Ascending aorta (tissue), 2 donors: Measurements from ENCODE around the gene CTSD. TPM values are rescaled to one million over a fixed set of nuclear protein-coding genes. Genes with fewer than 3 reads are reported as not detected.
"Not testable (repeated sequence)": the region's sequence is repeated elsewhere in the genome, so short reads cannot be mapped to it uniquely, and the experiment has no call there.

Experiments
- DNase-seq, 2 donors: peaks; one replicate each; pipeline ENCODE4 v3.0.0-alpha.2; 2019; ENCODE audit warnings: low spot score in 2 of 2
- H3K27ac ChIP-seq, 2 donors: fragments of 200-600 bp; sonication (generic); one replicate each; pipeline ENCODE4 v1.5.1; 2016 to 2017; ENCODE audit warnings: mild to moderate bottlenecking in 1 of 2
- H3K27me3 ChIP-seq: fragments of 200-600 bp; sonication (generic); one replicate; pipeline ENCODE4 v1.5.1; 2017
- H3K36me3 ChIP-seq, 2 donors: fragments of 200-600 bp; sonication (generic); one replicate each; pipeline ENCODE4 v1.5.1; 2016
- H3K4me1 ChIP-seq, 2 donors: fragments of 200-600 bp; sonication (generic); one replicate each; pipeline ENCODE4 v1.5.1; 2016 to 2017; ENCODE audit warnings: mild to moderate bottlenecking in 1 of 2
- H3K4me3 ChIP-seq, 2 donors: fragments of 200-600 bp; sonication (generic); one replicate each; pipeline ENCODE4 v1.5.1; 2016 to 2017; ENCODE audit warnings: mild to moderate bottlenecking in 1 of 2
- H3K9me3 ChIP-seq, 2 donors: fragments of 200-600 bp; sonication (generic); one replicate each; pipeline ENCODE4 v1.5.1; 2016
- intact Hi-C: fragments of 100-400 bp; cut with DNase I; formaldehyde crosslinking; loops from one replicate; pipeline ENCODE4 v1.15.1; 2023
- total RNA-seq: library from RNA; depleted of rRNA; stranded (reverse); fragments of >200 nt; gene quantifications from one replicate; pipeline ENCODE4 v1.1.0, GENCODE V29; 2016
- TF ChIP-seq, protein P1 (sequence below), 3 experiments: fragments of 200-600 bp in 2 of 3; fragments of 450-650 bp in 1 of 3; sonication (generic) in 2 of 3; IDR thresholded peaks; one replicate each; pipeline ENCODE4 v1.5.1; 2016 to 2019; ENCODE audit warnings: antibody characterized with exemption in 3 of 3, mild to moderate bottlenecking in 1 of 3, moderate library complexity in 1 of 3

The CTSD gene
- 777 TPM for total RNA-seq

DNA sequence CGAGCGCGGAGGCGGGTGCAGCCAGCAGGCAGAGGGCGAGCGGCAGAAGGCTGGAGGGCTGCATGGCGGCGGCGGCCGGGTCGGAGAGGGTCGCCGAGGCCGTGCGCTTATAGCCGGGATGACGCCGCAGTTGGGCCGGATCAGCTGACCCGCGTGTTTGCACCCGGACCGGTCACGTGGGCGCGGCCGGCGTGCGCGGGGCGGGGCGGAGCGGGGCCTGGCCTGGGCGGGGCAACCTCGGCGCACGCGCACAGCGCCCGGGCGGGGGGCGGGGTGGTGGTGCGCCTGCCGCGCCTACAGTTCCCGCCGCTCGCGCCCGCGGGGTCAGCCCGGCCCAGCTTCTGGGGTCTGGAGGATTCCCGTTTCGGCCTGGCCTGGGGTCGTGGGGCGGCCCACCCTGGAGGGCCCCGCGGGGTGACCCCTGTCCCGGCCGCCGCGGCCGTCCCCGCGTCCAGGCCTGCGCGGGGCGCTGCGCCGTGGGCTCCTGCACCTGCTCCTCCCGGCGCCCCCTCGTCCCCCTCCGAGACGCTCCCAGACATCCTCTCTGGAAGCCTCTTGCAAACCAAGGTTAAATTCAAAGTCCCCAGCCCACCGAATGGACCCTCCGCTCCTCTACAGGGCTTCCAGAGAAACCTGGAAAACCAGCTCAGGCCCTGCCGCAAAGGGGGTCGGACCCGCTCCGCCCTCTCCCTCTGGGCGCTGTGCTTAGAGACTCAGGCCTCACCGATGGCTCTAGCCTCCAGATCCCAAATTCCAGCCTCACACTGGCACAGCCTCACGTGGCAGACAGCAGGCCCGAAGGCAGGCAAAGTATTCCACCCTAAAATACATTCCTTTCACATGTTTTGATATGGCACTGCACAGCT lies at the start of gene CTSD:
Gene CTSD, minus strand, starts transcription at position 132 of the 866 bp plus-strand sequence. Its CDS starts 68 bp downstream, at position 64.
- H3K27me3 ChIP-seq = no peaks in the 10 kb centered on the region
- H3K4me1 ChIP-seq = peaks cover 24 to 43% of the 10 kb centered on the region in 2 donors
- H3K4me3 ChIP-seq = peak within 1 kb of the TSS; percentile 74 to 96
- H3K27ac ChIP-seq = peak within 1 kb of the TSS; percentile 83 to 94
- peak; percentile 16 to 93 for DNase-seq
- intact Hi-C loops = loop anchor here (1.0 to 10.0 kb wide), 8 partner anchors 15 to 1121 kb away; partner anchors contain the start of genes CD81, CDKN1C, DUSP8 and KRTAP5-6
- H3K36me3 ChIP-seq = peaks cover 11 to 13% of the 10 kb centered on the region in 2 donors
- no peaks in the 10 kb centered on the region for H3K9me3 ChIP-seq
- TF ChIP-seq, protein P1, sequence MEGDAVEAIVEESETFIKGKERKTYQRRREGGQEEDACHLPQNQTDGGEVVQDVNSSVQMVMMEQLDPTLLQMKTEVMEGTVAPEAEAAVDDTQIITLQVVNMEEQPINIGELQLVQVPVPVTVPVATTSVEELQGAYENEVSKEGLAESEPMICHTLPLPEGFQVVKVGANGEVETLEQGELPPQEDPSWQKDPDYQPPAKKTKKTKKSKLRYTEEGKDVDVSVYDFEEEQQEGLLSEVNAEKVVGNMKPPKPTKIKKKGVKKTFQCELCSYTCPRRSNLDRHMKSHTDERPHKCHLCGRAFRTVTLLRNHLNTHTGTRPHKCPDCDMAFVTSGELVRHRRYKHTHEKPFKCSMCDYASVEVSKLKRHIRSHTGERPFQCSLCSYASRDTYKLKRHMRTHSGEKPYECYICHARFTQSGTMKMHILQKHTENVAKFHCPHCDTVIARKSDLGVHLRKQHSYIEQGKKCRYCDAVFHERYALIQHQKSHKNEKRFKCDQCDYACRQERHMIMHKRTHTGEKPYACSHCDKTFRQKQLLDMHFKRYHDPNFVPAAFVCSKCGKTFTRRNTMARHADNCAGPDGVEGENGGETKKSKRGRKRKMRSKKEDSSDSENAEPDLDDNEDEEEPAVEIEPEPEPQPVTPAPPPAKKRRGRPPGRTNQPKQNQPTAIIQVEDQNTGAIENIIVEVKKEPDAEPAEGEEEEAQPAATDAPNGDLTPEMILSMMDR (IDR thresholded peaks at IDR 0.05) = no peak

DNA sequence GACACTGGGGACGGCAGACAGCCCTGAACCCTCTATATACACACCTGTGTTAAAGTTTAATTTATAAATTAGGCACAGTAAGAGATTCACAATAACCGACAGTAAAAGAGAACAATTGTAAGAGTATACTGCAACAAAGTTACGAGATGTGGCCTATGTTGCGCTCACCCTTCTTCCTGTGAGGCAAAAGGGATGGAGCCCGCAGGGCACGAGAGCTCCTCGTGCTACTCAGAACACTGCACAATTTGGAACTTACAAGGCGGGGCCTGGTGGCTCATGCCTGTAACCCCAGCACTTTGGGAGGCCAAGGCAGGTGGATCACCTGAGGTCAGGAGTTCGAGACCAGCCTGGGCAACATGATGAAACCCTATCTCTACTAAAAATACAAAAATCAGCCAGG lies 49.6 kb upstream of the CTSD start:
- H3K36me3 ChIP-seq, H3K27me3 ChIP-seq, H3K4me1 ChIP-seq, H3K9me3 ChIP-seq, intact Hi-C loops, H3K4me3 ChIP-seq, DNase-seq, H3K27ac ChIP-seq: not testable (repeated sequence)

DNA sequence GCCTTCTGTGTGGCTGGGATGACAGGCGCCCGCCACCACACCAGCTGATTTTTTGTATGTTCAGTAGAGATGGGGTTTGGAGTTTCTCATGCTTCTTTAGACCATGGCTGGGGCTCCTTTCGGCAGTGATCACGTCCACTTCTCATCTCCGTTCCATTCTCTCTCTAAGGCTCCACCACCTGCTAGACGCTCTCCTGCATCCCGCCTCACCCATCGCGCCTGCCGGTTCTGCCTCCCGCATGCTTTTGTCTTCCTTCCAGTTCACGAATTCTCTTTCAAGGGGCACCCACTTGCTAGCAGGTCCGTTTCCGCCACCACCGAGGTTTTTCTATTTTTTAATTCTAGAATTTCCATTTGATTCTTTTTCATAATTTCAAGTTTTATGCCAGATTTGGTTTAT lies 49.1 kb upstream of the CTSD start:
- intact Hi-C loops = no loop called here
- Histone ChIP-seq H3K4me1 (no peaks in the 10 kb centered on the region), H3K9me3 (no peaks in the 10 kb centered on the region), H3K36me3 (no peaks in the 10 kb centered on the region), H3K27me3 (no peaks in the 10 kb centered on the region), H3K27ac (no peak overlapping the region), H3K4me3 (no peak overlapping the region)
- DNase-seq = no peak
- TF ChIP-seq, protein P1 (IDR thresholded peaks at IDR 0.05) = no peak

DNA sequence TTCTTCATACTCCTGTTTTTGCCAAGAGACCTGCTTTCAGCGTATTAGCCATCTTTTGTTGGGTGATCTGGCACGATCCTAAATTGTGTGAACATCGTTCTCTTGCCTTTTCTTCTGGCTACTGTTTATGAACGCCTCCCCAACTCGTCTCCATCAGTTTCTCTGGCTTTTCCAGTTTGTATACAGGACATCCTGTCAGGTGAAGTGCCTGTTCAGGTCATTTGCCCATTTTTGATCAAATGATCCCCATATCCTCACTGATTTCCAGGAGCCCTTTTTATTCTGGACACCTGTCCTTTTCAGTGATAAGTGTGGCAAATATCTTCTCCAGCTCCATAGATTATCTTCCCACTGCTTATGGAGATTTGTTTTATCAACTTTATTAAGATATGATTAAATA lies 48.5 kb upstream of the CTSD start:
- intact Hi-C loops = no loop called here
- H3K27me3 ChIP-seq = no peaks in the 10 kb centered on the region
- H3K4me3 ChIP-seq = no peak overlapping the region

DNA sequence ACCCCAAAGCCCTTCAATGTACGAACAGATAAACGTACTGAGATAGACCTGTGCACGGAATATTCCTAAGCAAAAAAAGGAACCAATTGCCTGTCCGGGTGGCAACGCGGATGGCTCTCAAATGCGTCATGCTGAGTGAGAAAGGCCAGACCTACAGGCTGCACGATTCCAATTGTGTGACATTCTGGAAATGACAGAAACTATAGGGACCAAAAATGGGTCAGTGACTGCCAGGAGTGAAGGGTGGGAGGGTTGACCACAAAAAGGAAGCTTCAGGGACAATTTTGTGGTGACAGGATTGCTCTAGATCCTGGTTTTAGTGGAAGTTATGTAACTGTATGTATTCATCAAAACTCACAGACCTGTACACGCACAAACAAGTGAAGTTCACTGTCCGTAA lies 47.0 kb upstream of the CTSD start:
- no peaks in the 10 kb centered on the region for H3K27me3 ChIP-seq
- intact Hi-C loops = no loop called here
- no peak overlapping the region for H3K27ac ChIP-seq
- no peaks in the 10 kb centered on the region for H3K9me3 ChIP-seq
- no peaks in the 10 kb centered on the region for H3K4me1 ChIP-seq
- TF ChIP-seq, protein P1 (IDR thresholded peaks at IDR 0.05) = no peak
- H3K4me3 ChIP-seq = no peak overlapping the region
- H3K36me3 ChIP-seq = no peaks in the 10 kb centered on the region
- no peak for DNase-seq

More for the DNA sequence above, 48.5 kb upstream of the CTSD start:
- no peak overlapping the region for H3K27ac ChIP-seq
- DNase-seq = no peak
- H3K9me3 ChIP-seq = no peaks in the 10 kb centered on the region
- no peaks in the 10 kb centered on the region for H3K36me3 ChIP-seq
- H3K4me1 ChIP-seq = no peaks in the 10 kb centered on the region
- TF ChIP-seq, protein P1 (IDR thresholded peaks at IDR 0.05) = no peak

DNA sequence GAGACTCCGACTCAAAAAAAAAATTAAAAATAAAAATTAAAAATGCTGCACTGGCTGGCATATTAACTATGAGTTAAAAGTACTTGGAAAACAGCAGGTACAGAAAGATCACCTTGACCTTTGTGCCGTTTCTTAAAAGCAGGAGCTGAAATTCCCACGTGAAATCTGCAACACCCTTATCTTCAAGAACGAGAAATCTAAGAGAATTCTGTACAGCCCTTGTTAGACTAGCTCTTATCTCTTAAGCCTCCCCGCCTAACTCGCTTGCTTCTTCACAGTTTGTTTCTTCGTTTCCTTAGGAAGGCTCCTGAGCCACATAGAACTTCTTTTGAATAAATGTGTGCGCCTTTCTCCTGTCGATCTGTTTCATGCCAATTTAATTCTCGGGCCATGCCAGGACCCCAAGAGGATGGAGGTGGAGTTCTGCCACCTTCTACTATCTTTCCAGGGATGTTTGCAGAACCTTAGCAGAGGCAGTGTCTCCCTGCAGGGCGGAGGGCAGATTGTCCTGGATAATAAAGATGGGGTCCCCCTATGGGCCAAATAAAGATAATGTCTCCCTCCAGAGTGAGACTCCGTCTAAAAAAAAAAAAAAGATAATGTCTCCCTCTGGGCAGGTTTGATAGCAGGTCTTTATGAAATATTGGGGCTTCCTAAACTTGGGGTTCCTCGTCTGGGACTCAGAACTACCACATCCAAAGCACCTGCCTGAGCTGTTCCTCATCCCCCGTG lies 43.7 kb upstream of the CTSD start:
- Histone ChIP-seq H3K36me3 (no peaks in the 10 kb centered on the region), H3K4me3 (no peak overlapping the region), H3K9me3 (no peaks in the 10 kb centered on the region), H3K4me1 (no peaks in the 10 kb centered on the region), H3K27me3 (no peaks in the 10 kb centered on the region), H3K27ac (no peak overlapping the region)
- DNase-seq = no peak
- intact Hi-C loops = no loop called here
- TF ChIP-seq, protein P1 (IDR thresholded peaks at IDR 0.05) = no peak
